H1 (cell line): ENCODE data around the gene INPP5J. TPM values are rescaled to one million over a fixed set of nuclear protein-coding genes. Genes with fewer than 3 reads are reported as not detected.

ENCODE experiments used
- CTCF ChIA-PET: fragments of 300-600 bp; sonication (Branson Sonifier 250); formaldehyde crosslinking; loops from one replicate; lab custom pipeline; 2021; ENCODE audit not compliant: partially characterized antibody; lab: Charles Lee
- POLR2A ChIA-PET: fragments of 300-600 bp; sonication (Branson Sonifier 250); formaldehyde crosslinking; loops from one replicate; lab custom pipeline; 2021; ENCODE audit warnings: inconsistent platforms; ENCODE audit not compliant: partially characterized antibody; lab: Charles Lee
- DNase-seq, 2 experiments: peaks; one replicate each; pipeline versions ENCODE4 v3.0.0 to v3.0.0-alpha.2; 2010 to 2022; ENCODE audit warnings: low spot score in 2 of 2, low read depth in 1 of 2, mixed read lengths in 1 of 2
- FAIRE-seq: peaks from 2 replicates; lab custom pipeline; 2011; peaks lifted over from hg19 to GRCh38; lab: Jason Lieb, UNC
- H2AFZ ChIP-seq: 2 replicates; pipeline ENCODE4 v1.8.1; 2012; ENCODE audit warnings: low read length, inconsistent platforms
- H2AK5ac ChIP-seq: 2 replicates; pipeline ENCODE4 v1.6.1; 2013; ENCODE audit warnings: low read depth, low read length
- H2BK120ac ChIP-seq: replicated peaks from 2 replicates; pipeline ENCODE3; 2013; ENCODE audit warnings: low read depth, low read length, inconsistent platforms
- H2BK12ac ChIP-seq: 2 replicates; pipeline ENCODE4 v1.6.1; 2013; ENCODE audit warnings: low read depth, low read length
- H2BK15ac ChIP-seq: 2 replicates; pipeline ENCODE4 v1.6.1; 2013; ENCODE audit warnings: low read length
- H2BK20ac ChIP-seq: 2 replicates; pipeline ENCODE4 v1.6.1; 2013; ENCODE audit warnings: low read length
- H2BK5ac ChIP-seq: 2 replicates; pipeline ENCODE4 v1.6.1; 2013; ENCODE audit warnings: low read depth, low read length
- H3K14ac ChIP-seq: 2 replicates; pipeline ENCODE4 v1.6.1; 2013; ENCODE audit warnings: inconsistent platforms; ENCODE audit not compliant: insufficient read length
- H3K18ac ChIP-seq: 2 replicates; pipeline ENCODE4 v1.6.1; 2013; ENCODE audit warnings: low read length; ENCODE audit errors: extremely low read depth
- H3K23ac ChIP-seq: 2 replicates; pipeline ENCODE4 v1.6.1; 2013; ENCODE audit warnings: inconsistent platforms; ENCODE audit not compliant: insufficient read length
- H3K23me2 ChIP-seq: 2 replicates; pipeline ENCODE4 v1.6.1; 2013; ENCODE audit warnings: low read depth, low read length
- H3K27ac ChIP-seq: 2 replicates; pipeline ENCODE4 v1.6.1; 2011; ENCODE audit warnings: low read depth, low read length, inconsistent platforms
- H3K27me3 ChIP-seq, 4 experiments: replicated peaks in 1 of 4; 1 replicate in 1 of 4; 2 replicates in 3 of 4; pipeline versions ENCODE4 v1.6.1 to v1.8.1; 2011 to 2013; ENCODE audit warnings: low read length in 3 of 4, mild to moderate bottlenecking in 3 of 4, inconsistent platforms in 2 of 4, mixed read lengths in 2 of 4, moderate library complexity in 1 of 4; ENCODE audit not compliant: control insufficient read depth in 3 of 4, insufficient read depth in 3 of 4; ENCODE audit errors: extremely low read depth in 1 of 4
- H3K36me3 ChIP-seq, 4 experiments: 2 replicates each; pipeline versions ENCODE4 v1.6.1 to v1.8.1; 2011 to 2013; ENCODE audit warnings: mild to moderate bottlenecking in 4 of 4, low read length in 3 of 4, moderate library complexity in 2 of 4, control low read depth in 1 of 4, inconsistent platforms in 1 of 4; ENCODE audit not compliant: insufficient read depth in 4 of 4, control insufficient read depth in 2 of 4
- H3K4ac ChIP-seq: replicated peaks from 2 replicates; pipeline ENCODE3; 2013; ENCODE audit warnings: low read length, low read depth, mixed read lengths, inconsistent platforms; ENCODE audit not compliant: insufficient read length
- H3K4me1 ChIP-seq, 4 experiments: replicated peaks in 1 of 4; 1 replicate in 1 of 4; 2 replicates in 3 of 4; pipeline versions ENCODE4 v1.6.1 to v1.8.1; 2011 to 2013; ENCODE audit warnings: low read length in 3 of 4, inconsistent platforms in 2 of 4, mixed read lengths in 1 of 4; ENCODE audit not compliant: insufficient read depth in 4 of 4, control insufficient read depth in 3 of 4
- H3K4me2 ChIP-seq, 2 experiments: 2 replicates each; pipeline versions ENCODE4 v1.6.1 to v1.8.1; 2011 to 2013; ENCODE audit warnings: low read depth in 2 of 2, low read length in 2 of 2, control low read depth in 1 of 2, inconsistent platforms in 1 of 2, mild to moderate bottlenecking in 1 of 2; ENCODE audit not compliant: insufficient read depth in 1 of 2
- H3K4me3 ChIP-seq, 4 experiments: fragments of 200-600, 300-600 bp in 1 of 4; sonication (generic), shearing (Covaris generic), sonication (Bioruptor Twin) in 1 of 4; 2 replicates each; pipeline versions ENCODE4 v1.5.1 to v1.8.1; 2011 to 2016; ENCODE audit warnings: low read length in 4 of 4, low read depth in 3 of 4, control low read depth in 2 of 4, inconsistent platforms in 2 of 4, mild to moderate bottlenecking in 2 of 4, mixed read lengths in 1 of 4, moderate library complexity in 1 of 4; ENCODE audit not compliant: insufficient read depth in 2 of 4; ENCODE audit errors: extremely low read depth in 1 of 4
- H3K56ac ChIP-seq: replicated peaks from 2 replicates; pipeline ENCODE3; 2013; ENCODE audit warnings: low read depth, mild to moderate bottlenecking, mixed read lengths, low read length, inconsistent platforms; ENCODE audit not compliant: insufficient read length
- H3K79me1 ChIP-seq: 2 replicates; pipeline ENCODE4 v1.6.1; 2013; ENCODE audit warnings: low read depth, low read length, control low read depth
- H3K79me2 ChIP-seq, 2 experiments: 2 replicates each; pipeline versions ENCODE4 v1.6.1 to v1.8.1; 2012 to 2013; ENCODE audit warnings: low read length in 2 of 2, mild to moderate bottlenecking in 2 of 2, inconsistent platforms in 1 of 2; ENCODE audit not compliant: insufficient read depth in 2 of 2, control insufficient read depth in 1 of 2
- H3K9ac ChIP-seq, 4 experiments: replicated peaks in 1 of 4; 1 replicate in 1 of 4; 2 replicates in 3 of 4; pipeline versions ENCODE4 v1.6.1 to v1.8.1; 2011 to 2013; ENCODE audit warnings: low read depth in 3 of 4, low read length in 3 of 4, control low read depth in 2 of 4, mild to moderate bottlenecking in 2 of 4, moderate library complexity in 2 of 4, inconsistent platforms in 1 of 4; ENCODE audit errors: extremely low read depth in 1 of 4
- H3K9me3 ChIP-seq, 2 experiments: 2 replicates each; pipeline versions ENCODE4 v1.6.1 to v1.8.1; 2012 to 2013; ENCODE audit warnings: mild to moderate bottlenecking in 2 of 2, moderate library complexity in 2 of 2, control low read depth in 1 of 2, inconsistent platforms in 1 of 2, low read depth in 1 of 2, low read length in 1 of 2, mixed read lengths in 1 of 2; ENCODE audit not compliant: insufficient read depth in 2 of 2
- H4K20me1 ChIP-seq, 2 experiments: replicated peaks in 1 of 2; 2 replicates each; pipeline versions ENCODE3 to v1.8.1; 2011 to 2013; ENCODE audit warnings: inconsistent platforms in 2 of 2, low read length in 2 of 2, mild to moderate bottlenecking in 1 of 2; ENCODE audit not compliant: insufficient read depth in 2 of 2, control insufficient read depth in 1 of 2
- H4K5ac ChIP-seq: 2 replicates; pipeline ENCODE4 v1.6.1; 2013; ENCODE audit warnings: low read length, low read depth, mixed read lengths, inconsistent platforms; ENCODE audit not compliant: insufficient read length
- H4K8ac ChIP-seq: 2 replicates; pipeline ENCODE4 v1.8.0; 2013; ENCODE audit warnings: mild to moderate bottlenecking, moderate library complexity, low read length, inconsistent platforms; ENCODE audit not compliant: insufficient read depth; ENCODE audit errors: extremely low read depth
- H4K91ac ChIP-seq: replicated peaks from 2 replicates; pipeline ENCODE3; 2013; ENCODE audit warnings: low read length, mixed read lengths, inconsistent platforms; ENCODE audit not compliant: insufficient read length
- BCL11A ChIP-seq, 2 experiments: IDR thresholded peaks; one replicate each; pipeline ENCODE4 v1.6.1; 2011; ENCODE audit warnings: low read depth in 2 of 2, low read length in 2 of 2, mild to moderate bottlenecking in 2 of 2
- CBX5 ChIP-seq: fragments of 300-800, 300-1000 bp; sonication (generic); IDR thresholded peaks from 2 replicates; pipeline ENCODE4 v1.7.1; 2016; ENCODE audit warnings: antibody characterized with exemption, low read length, low read depth
- CHD1 ChIP-seq: IDR thresholded peaks from 2 replicates; pipeline ENCODE4 v1.6.1; 2012; ENCODE audit warnings: low read depth, low read length, improper control_type of control experiment
- CHD2 ChIP-seq: IDR thresholded peaks from 2 replicates; pipeline ENCODE4 v1.6.1; 2012; ENCODE audit warnings: low read length, improper control_type of control experiment
- HDAC2 ChIP-seq, 2 experiments: fragments of 300-600 bp in 1 of 2; sonication (generic) in 1 of 2; IDR thresholded peaks; 2 replicates each; pipeline ENCODE4 v1.6.1; 2011 to 2012; ENCODE audit warnings: low read depth in 2 of 2, low read length in 2 of 2, mild to moderate bottlenecking in 2 of 2, moderate library complexity in 2 of 2, borderline replicate concordance in 1 of 2, inconsistent platforms in 1 of 2
- KDM5A ChIP-seq: fragments of 200-600 bp; IDR thresholded peaks from 2 replicates; pipeline ENCODE4 v1.7.1; 2012; ENCODE audit warnings: mild to moderate bottlenecking, low read length, inconsistent platforms, mixed read lengths
- PHF8 ChIP-seq: fragments of 200-600 bp; sonication (generic); conservative IDR thresholded peaks from 2 replicates; pipeline ENCODE4 v1.7.1; 2012; ENCODE audit warnings: low read depth, mild to moderate bottlenecking, inconsistent platforms, low read length, moderate library complexity
- SIRT6 ChIP-seq: IDR thresholded peaks from one replicate; pipeline ENCODE4 v1.7.1; 2012; ENCODE audit warnings: low read length, inconsistent platforms
- WGBS, 2 experiments: shearing (Covaris generic) in 1 of 2; methylation state at CpG; one replicate each; pipeline versions ENCODE4 v1.1.6 to v1.1.7; 2013 to 2015; ENCODE audit warnings: low lambda C conversion rate in 2 of 2, mixed read lengths in 2 of 2, inconsistent platforms in 1 of 2, low coverage in 1 of 2, missing lambda C conversion rate in 1 of 2; ENCODE audit not compliant: insufficient replicate concordance in 2 of 2, insufficient coverage in 1 of 2, insufficient read length in 1 of 2; ENCODE audit errors: extremely low coverage in 1 of 2, missing lambda C conversion rate in 1 of 2; 5-methylcytosine and 5-hydroxymethylcytosine counted together
- polyA plus RNA-seq, 7 experiments: library from polyadenylated mRNA; depleted of rRNA in 3 of 7; stranded (reverse) in 5 of 7; unstranded in 2 of 7; fragments of >200 nt in 5 of 7; fragments of 200-250 nt in 2 of 7; gene quantifications; 1 replicate in 5 of 7; 2 replicates in 1 of 7; 4 replicates in 1 of 7; pipeline versions ENCODE4 v1.2.1 to v1.2.3, GENCODE V29; 2011 to 2013; ENCODE audit warnings: missing spikeins in 2 of 7, mixed read lengths in 2 of 7
- total RNA-seq: library from RNA; stranded (reverse); fragmentation: NEBNext Ultra II Directional; extraction: Animal tissue kit (Norgen Biotek cat#: 25700); gene quantifications from 2 replicates; pipeline ENCODE4 v1.2.1, GENCODE V29; 2021
- TF ChIP-seq, protein P1 (sequence below): IDR thresholded peaks from 2 replicates; pipeline ENCODE4 v1.6.1; 2012; ENCODE audit warnings: low read length, inconsistent platforms
- TF ChIP-seq, protein P2 (sequence below): IDR thresholded peaks from 2 replicates; pipeline ENCODE4 v1.6.1; 2011; ENCODE audit warnings: low read depth, mild to moderate bottlenecking, low read length; ENCODE audit not compliant: insufficient read depth

The INPP5J gene
- total and polyA plus RNA-seq, 2 of the 8 experiments (the other 6 are each of a cell fraction or from before 2014, with no cell fraction given), result 5.4 to 6.0 TPM

- no peak overlapping the region for H2BK12ac ChIP-seq
- H2BK5ac ChIP-seq, result no peak overlapping the region
- no peak overlapping the region for H4K8ac ChIP-seq
- H2BK20ac ChIP-seq, result no peak overlapping the region
- H4K20me1 ChIP-seq, result no peaks in the 10 kb centered on the region
- H3K4me1 ChIP-seq, result peaks cover 0 to 14% (median 4%) of the 10 kb centered on the region in 4 experiments; a peak in 6 of 7 replicates
- no peak overlapping the region for H2BK120ac ChIP-seq
- DNase-seq, result no peak
- CTCF ChIA-PET, result interaction anchor here (1.0 to 16.8 kb wide), 5 partner anchors 8 to 124 kb away, joined by 3 to 207 read pairs (median 3); partner anchors contain the start of genes MORC2, SELENOM and SMTN
- no peak overlapping the region for H3K27ac ChIP-seq
- H3K9me3 ChIP-seq, result no peaks in the 10 kb centered on the region
- WGBS, 2 experiments, result 91% methylated on average over 9 of the region's 9 CpGs; no CpG with 5 or more reads in 1 of the 2 experiments
- H3K9ac ChIP-seq, result no peak overlapping the region
- no peak overlapping the region for H3K4me2 ChIP-seq
- no peaks in the 10 kb centered on the region for H3K27me3 ChIP-seq
- TF ChIP-seq, protein P1, sequence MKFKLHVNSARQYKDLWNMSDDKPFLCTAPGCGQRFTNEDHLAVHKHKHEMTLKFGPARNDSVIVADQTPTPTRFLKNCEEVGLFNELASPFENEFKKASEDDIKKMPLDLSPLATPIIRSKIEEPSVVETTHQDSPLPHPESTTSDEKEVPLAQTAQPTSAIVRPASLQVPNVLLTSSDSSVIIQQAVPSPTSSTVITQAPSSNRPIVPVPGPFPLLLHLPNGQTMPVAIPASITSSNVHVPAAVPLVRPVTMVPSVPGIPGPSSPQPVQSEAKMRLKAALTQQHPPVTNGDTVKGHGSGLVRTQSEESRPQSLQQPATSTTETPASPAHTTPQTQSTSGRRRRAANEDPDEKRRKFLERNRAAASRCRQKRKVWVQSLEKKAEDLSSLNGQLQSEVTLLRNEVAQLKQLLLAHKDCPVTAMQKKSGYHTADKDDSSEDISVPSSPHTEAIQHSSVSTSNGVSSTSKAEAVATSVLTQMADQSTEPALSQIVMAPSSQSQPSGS, result no peak
- TF ChIP-seq CHD2, result no peak
- TF ChIP-seq, protein P2, sequence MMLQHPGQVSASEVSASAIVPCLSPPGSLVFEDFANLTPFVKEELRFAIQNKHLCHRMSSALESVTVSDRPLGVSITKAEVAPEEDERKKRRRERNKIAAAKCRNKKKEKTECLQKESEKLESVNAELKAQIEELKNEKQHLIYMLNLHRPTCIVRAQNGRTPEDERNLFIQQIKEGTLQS, result no peak
- TF ChIP-seq BCL11A (IDR thresholded peaks at IDR 0.05; ENCODE audit: low read depth in 2 of 2, low read length in 2 of 2), result no peak
- no peak for TF ChIP-seq KDM5A
- no peak for TF ChIP-seq CBX5
- TF ChIP-seq SIRT6, result no peak
- TF ChIP-seq HDAC2 (IDR thresholded peaks at IDR 0.05; ENCODE audit: borderline replicate concordance in 1 of 2, low read depth in 2 of 2, low read length in 2 of 2), result no peak
- no peak for TF ChIP-seq PHF8
- no peak for TF ChIP-seq CHD1
- no peak overlapping the region for H3K18ac ChIP-seq
- no peak overlapping the region for H2BK15ac ChIP-seq
- no peaks in the 10 kb centered on the region for H3K79me1 ChIP-seq
- no peaks in the 10 kb centered on the region for H3K36me3 ChIP-seq
- no peak overlapping the region for H3K14ac ChIP-seq
- no peak overlapping the region for H3K4ac ChIP-seq
- no peak overlapping the region for H4K91ac ChIP-seq
- H4K5ac ChIP-seq, result no peak overlapping the region
- no peak overlapping the region for H2AFZ ChIP-seq
- POLR2A ChIA-PET, result interaction anchor here (0.8 to 3.1 kb wide), 5 partner anchors 8 to 124 kb away, joined by 3 to 18 read pairs (median 5); partner anchors contain the start of genes MORC2, SMTN and TUG1
- no peak overlapping the region for H3K23ac ChIP-seq
- no peaks in the 10 kb centered on the region for H3K23me2 ChIP-seq
- H3K56ac ChIP-seq, result no peak overlapping the region
- H3K79me2 ChIP-seq, result no peaks in the 10 kb centered on the region
- no peak overlapping the region for H2AK5ac ChIP-seq
- FAIRE-seq, result no peak
- no peak overlapping the region for H3K4me3 ChIP-seq
These were observed 30.6 kb upstream of the INPP5J start for GRCh38 chr22:31092161-31092560.
